A549 (cell line): Measurements from ENCODE around the gene C21orf58. TPM values are rescaled to one million over a fixed set of nuclear protein-coding genes. Genes with fewer than 3 reads are reported as not detected.

ENCODE experiments used
- ATAC-seq, 2 experiments: fragments of 200-7000 bp in 1 of 2; fragments of >200 bp in 1 of 2; cut with Nextera tagmentation in 1 of 2; cut with Tn5 transposase in 1 of 2; 3 replicates each; pipeline versions ENCODE4 v1.8.0 to v1.9.1; 2018 to 2020; ENCODE audit warnings: mild to moderate bottlenecking in 1 of 2, moderate library complexity in 1 of 2
- CTCF ChIA-PET: fragments of 300-600 bp; sonication (Branson Sonifier 250); formaldehyde crosslinking; extraction: SDS; loops from one replicate; lab custom pipeline; 2021; ENCODE audit warnings: antibody characterized with exemption, inconsistent platforms; lab: Yijun Ruan, JAX
- POLR2A ChIA-PET: fragments of 350-600 bp; formaldehyde crosslinking; extraction: SDS; loops from one replicate; lab custom pipeline; 2021; ENCODE audit warnings: antibody characterized with exemption, inconsistent platforms; lab: Yijun Ruan, JAX
- DNase-seq, 2 experiments: peaks; one replicate each; pipeline versions ENCODE4 v3.0.0 to v3.0.0-alpha.2; 2011 to 2016; ENCODE audit warnings: low read depth in 1 of 2, low spot score in 1 of 2
- FAIRE-seq: peaks from 2 replicates; lab custom pipeline; 2011; peaks lifted over from hg19 to GRCh38; lab: Jason Lieb, UNC
- H3K27ac ChIP-seq, 2 experiments: fragments of >200 bp; sonication (Bioruptor Twin); formaldehyde crosslinking; 3 replicates each; pipeline ENCODE4 v1.5.1; 2016 to 2017
- H3K4me1 ChIP-seq: fragments of >200 bp; sonication (Bioruptor Twin); formaldehyde crosslinking; 3 replicates; pipeline ENCODE4 v1.6.1; 2016
- H3K4me2 ChIP-seq: fragments of >200 bp; sonication (Bioruptor Twin); formaldehyde crosslinking; 3 replicates; pipeline ENCODE4 v1.6.1; 2016
- H3K4me3 ChIP-seq: fragments of >200 bp; sonication (Bioruptor Twin); formaldehyde crosslinking; 3 replicates; pipeline ENCODE4 v1.5.1; 2016
- H3K9me3 ChIP-seq: fragments of >200 bp; sonication (Bioruptor Twin); formaldehyde crosslinking; 3 replicates; pipeline ENCODE4 v1.6.1; 2016
- CBX2 ChIP-seq: fragments of 200-600 bp; sonication (generic); IDR thresholded peaks from 2 replicates; pipeline ENCODE4 v1.6.1; 2016; ENCODE audit warnings: low read depth, mild to moderate bottlenecking, borderline replicate concordance
- CEBPB ChIP-seq, 2 experiments: fragments of >200 bp in 1 of 2; sonication (Bioruptor Twin) in 1 of 2; formaldehyde crosslinking in 1 of 2; IDR thresholded peaks; 2 replicates each; pipeline ENCODE4 v1.6.1; 2012 to 2016
- CHD2 ChIP-seq: fragments of 150-350 bp; IDR thresholded peaks from 2 replicates; pipeline ENCODE4 v1.6.1; 2014; ENCODE audit warnings: low read length; ENCODE audit not compliant: partially characterized antibody
- CHD4 ChIP-seq: fragments of 200-600 bp; sonication (generic); IDR thresholded peaks from 2 replicates; pipeline ENCODE4 v1.6.1; 2016; ENCODE audit warnings: antibody characterized with exemption, mild to moderate bottlenecking, borderline replicate concordance
- EHF ChIP-seq: fragments of 250-450 bp; sonication (Bioruptor Pico); IDR thresholded peaks from 2 replicates; pipeline ENCODE4 v1.5.0; 2020; ENCODE audit warnings: mild to moderate bottlenecking
- EP300 ChIP-seq, 2 experiments: fragments of >200 bp; sonication (Bioruptor Twin); formaldehyde crosslinking; IDR thresholded peaks; 2 replicates in 1 of 2; 3 replicates in 1 of 2; pipeline ENCODE4 v1.6.1; 2016 to 2017
- FOSB ChIP-seq: fragments of 250-450 bp; sonication (Bioruptor Pico); IDR thresholded peaks from 2 replicates; pipeline ENCODE4 v1.5.0; 2020; ENCODE audit warnings: mild to moderate bottlenecking, moderate library complexity
- FOSL2 ChIP-seq, 2 experiments: fragments of 450-650 bp in 1 of 2; fragments of >200 bp in 1 of 2; sonication (Bioruptor Twin) in 1 of 2; formaldehyde crosslinking; IDR thresholded peaks; 2 replicates each; pipeline versions ENCODE4 v1.5.0 to v1.6.1; 2016 to 2020; ENCODE audit warnings: mild to moderate bottlenecking in 1 of 2, moderate library complexity in 1 of 2
- HDAC2 ChIP-seq: fragments of 200-600 bp; sonication (generic); IDR thresholded peaks from 2 replicates; pipeline ENCODE4 v1.6.1; 2016
- HEYL ChIP-seq: fragments of 250-450 bp; sonication (Bioruptor Pico); IDR thresholded peaks from 2 replicates; pipeline ENCODE4 v1.8.0; 2021; ENCODE audit warnings: mild to moderate bottlenecking, moderate library complexity
- HOXA7 ChIP-seq: fragments of 250-450 bp; sonication (Bioruptor Pico); IDR thresholded peaks from 2 replicates; pipeline ENCODE4 v1.5.0; 2020; ENCODE audit warnings: mild to moderate bottlenecking, moderate library complexity
- JUN ChIP-seq, 2 experiments: fragments of >200 bp; sonication (Bioruptor Twin); formaldehyde crosslinking; IDR thresholded peaks; 2 replicates in 1 of 2; 3 replicates in 1 of 2; pipeline ENCODE4 v1.6.1; 2016 to 2017
- MAFK ChIP-seq: fragments of 450-650 bp; IDR thresholded peaks from 2 replicates; pipeline ENCODE4 v1.6.1; 2014; ENCODE audit not compliant: partially characterized antibody
- MAX ChIP-seq: IDR thresholded peaks from 2 replicates; pipeline ENCODE4 v1.6.1; 2012
- MYC ChIP-seq: IDR thresholded peaks from 2 replicates; pipeline ENCODE4 v1.6.1; 2012; ENCODE audit warnings: mild to moderate bottlenecking, inconsistent platforms, low read length, improper control_type of control experiment, borderline replicate concordance
- RARB ChIP-seq: fragments of 250-450 bp; sonication (Bioruptor Pico); IDR thresholded peaks from 2 replicates; pipeline ENCODE4 v1.8.0; 2021; ENCODE audit warnings: mild to moderate bottlenecking, moderate library complexity
- REST ChIP-seq: fragments of 200-600 bp; sonication (generic); IDR thresholded peaks from 2 replicates; pipeline ENCODE4 v1.6.1; 2016; ENCODE audit warnings: antibody characterized with exemption, mild to moderate bottlenecking, moderate library complexity
- TP53 ChIP-seq: fragments of 250-450 bp; sonication (Bioruptor Pico); IDR thresholded peaks from 2 replicates; pipeline ENCODE4 v1.5.0; 2021; ENCODE audit warnings: mild to moderate bottlenecking, moderate library complexity
- WGBS: methylation state at CpG from one replicate; pipeline ENCODE4 v1.1.6; 2017; ENCODE audit errors: missing lambda C conversion rate; 5-methylcytosine and 5-hydroxymethylcytosine counted together
- polyA plus RNA-seq, 4 experiments: library from polyadenylated mRNA; depleted of rRNA in 3 of 4; stranded (reverse); fragments of >200 nt; fragmentation: RNase III in 1 of 4; extraction: RNeasy Plus Mini Kit Qiagen cat#74134 plus additional on column Dnase treatment in 1 of 4; gene quantifications; 2 replicates in 3 of 4; 3 replicates in 1 of 4; pipeline ENCODE4 v1.2.3, GENCODE V29; 2011 to 2017
- TF ChIP-seq, protein P1 (sequence below): IDR thresholded peaks from 2 replicates; pipeline ENCODE4 v1.6.1; 2012
- TF ChIP-seq, protein P2 (sequence below): fragments of >200 bp; sonication (Bioruptor Twin); formaldehyde crosslinking; IDR thresholded peaks from 3 replicates; pipeline ENCODE4 v1.6.1; 2016

Gene C21orf58
- polyA plus RNA-seq, 2 of the 4 experiments (the other 2 are of a cell fraction) = 3.2 to 8.5 TPM

- ATAC-seq (no peak; a peak in 1 of 6 replicates), FAIRE-seq (no peak), DNase-seq (no peak)
- 89% methylated on average over 16 of the region's 23 CpGs for WGBS
- TF ChIP-seq HEYL = no peak
- H3K27ac ChIP-seq = no peak overlapping the region
- ChIA-PET CTCF (no interaction called here), POLR2A (no interaction called here)
- H3K4me2 ChIP-seq = no peak overlapping the region
- no peak overlapping the region for H3K4me3 ChIP-seq
- H3K4me1 ChIP-seq = no peaks in the 10 kb centered on the region
- no peaks in the 10 kb centered on the region for H3K9me3 ChIP-seq
Observed at GRCh38 chr21:46356494-46357334, 33.0 kb upstream of the C21orf58 start.

DNA sequence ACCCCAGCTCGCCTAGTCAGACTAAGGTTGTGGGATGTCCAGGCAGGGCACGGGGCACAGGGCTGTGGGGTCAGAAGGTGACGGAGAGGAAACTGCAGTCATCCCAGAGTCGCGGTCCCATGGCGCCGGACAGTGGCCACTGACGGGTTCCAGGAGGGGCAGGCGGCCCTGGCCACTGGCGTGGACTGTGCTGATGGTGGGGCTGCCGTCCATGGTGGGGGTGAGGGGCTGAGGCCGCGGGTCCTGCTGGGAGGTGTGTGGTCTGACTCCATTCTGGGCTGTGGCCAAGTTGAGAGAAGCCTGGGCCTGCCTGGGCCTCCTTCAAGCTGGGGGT is 32.3 kb upstream of the C21orf58 start:
- WGBS = 94% methylated on average over 7 of the region's 13 CpGs
- ChIA-PET CTCF (no interaction called here), POLR2A (no interaction called here)
- H3K4me2 ChIP-seq = no peak overlapping the region
- no peaks in the 10 kb centered on the region for H3K4me1 ChIP-seq
- TF ChIP-seq CHD4 (no peak), RARB (CRISPR knock-in tag) (no peak), CHD2 (no peak), TP53 (CRISPR knock-in tag) (no peak), EP300 (IDR thresholded peaks at IDR 0.05) (no peak), HOXA7 (CRISPR knock-in tag) (no peak), FOSB (CRISPR knock-in tag) (no peak), MYC (no peak), REST (no peak), MAX (no peak), CBX2 (no peak), EHF (CRISPR knock-in tag) (no peak), CEBPB (IDR thresholded peaks at IDR 0.05) (no peak), HDAC2 (no peak), JUN (IDR thresholded peaks at IDR 0.05) (no peak), MAFK (no peak), FOSL2 (IDR thresholded peaks at IDR 0.05) (no peak), FOSL2 (CRISPR knock-in tag; IDR thresholded peaks at IDR 0.05) (no peak)
- TF ChIP-seq, protein P1, sequence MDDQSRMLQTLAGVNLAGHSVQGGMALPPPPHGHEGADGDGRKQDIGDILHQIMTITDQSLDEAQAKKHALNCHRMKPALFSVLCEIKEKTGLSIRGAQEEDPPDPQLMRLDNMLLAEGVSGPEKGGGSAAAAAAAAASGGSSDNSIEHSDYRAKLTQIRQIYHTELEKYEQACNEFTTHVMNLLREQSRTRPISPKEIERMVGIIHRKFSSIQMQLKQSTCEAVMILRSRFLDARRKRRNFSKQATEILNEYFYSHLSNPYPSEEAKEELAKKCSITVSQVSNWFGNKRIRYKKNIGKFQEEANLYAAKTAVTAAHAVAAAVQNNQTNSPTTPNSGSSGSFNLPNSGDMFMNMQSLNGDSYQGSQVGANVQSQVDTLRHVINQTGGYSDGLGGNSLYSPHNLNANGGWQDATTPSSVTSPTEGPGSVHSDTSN = no peak
- TF ChIP-seq, protein P2, sequence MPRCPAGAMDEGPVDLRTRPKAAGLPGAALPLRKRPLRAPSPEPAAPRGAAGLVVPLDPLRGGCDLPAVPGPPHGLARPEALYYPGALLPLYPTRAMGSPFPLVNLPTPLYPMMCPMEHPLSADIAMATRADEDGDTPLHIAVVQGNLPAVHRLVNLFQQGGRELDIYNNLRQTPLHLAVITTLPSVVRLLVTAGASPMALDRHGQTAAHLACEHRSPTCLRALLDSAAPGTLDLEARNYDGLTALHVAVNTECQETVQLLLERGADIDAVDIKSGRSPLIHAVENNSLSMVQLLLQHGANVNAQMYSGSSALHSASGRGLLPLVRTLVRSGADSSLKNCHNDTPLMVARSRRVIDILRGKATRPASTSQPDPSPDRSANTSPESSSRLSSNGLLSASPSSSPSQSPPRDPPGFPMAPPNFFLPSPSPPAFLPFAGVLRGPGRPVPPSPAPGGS = no peak
- DNase-seq = no peak
- H3K27ac ChIP-seq = no peak overlapping the region
- no peak overlapping the region for H3K4me3 ChIP-seq
- ATAC-seq = no peak
- no peaks in the 10 kb centered on the region for H3K9me3 ChIP-seq
- FAIRE-seq = no peak
